ENCODE results near the gene HERPUD2. TPM values are rescaled to one million over a fixed set of nuclear protein-coding genes. Genes with fewer than 3 reads are reported as not detected.
A peak's percentile ranks its signal among the peaks of the same experiment; 100 is the strongest.
"Not testable (repeated sequence)": the region's sequence is repeated elsewhere in the genome, so short reads cannot be mapped to it uniquely, and the experiment has no call there.

HERPUD2 gene
- total and polyA plus RNA-seq, 2 experiments from 2014 or later = 15.2 to 22.7 TPM

DNA sequence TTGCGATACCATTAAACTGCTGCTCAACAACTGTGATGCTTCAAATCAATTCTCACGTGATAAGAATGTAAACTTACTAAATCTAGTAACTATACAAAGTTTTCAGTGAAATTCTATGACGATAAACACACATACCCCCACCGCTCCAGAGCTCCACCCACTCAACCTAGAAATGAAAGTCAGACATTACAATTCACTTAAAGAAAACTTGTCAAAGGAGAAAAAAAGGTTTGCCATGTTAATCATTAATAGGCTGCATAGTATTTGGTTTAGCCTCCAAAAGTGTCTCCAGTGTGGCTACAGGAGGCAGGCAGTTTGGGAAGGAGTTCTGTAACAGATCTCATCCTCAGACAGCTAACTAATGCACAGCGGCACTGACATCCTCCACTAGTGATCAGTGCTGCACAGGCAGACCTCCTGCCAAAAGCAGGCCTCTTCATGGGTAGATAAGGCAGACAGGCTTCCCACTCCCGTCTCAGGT lies 3.1 kb downstream of the HERPUD2 start:
- H2AFZ ChIP-seq = no peak overlapping the region
- H3K36me3 ChIP-seq (ENCODE audit: low read depth) = no peaks in the 10 kb centered on the region
- H3K9ac ChIP-seq = no peak overlapping the region
- H3K4me2 ChIP-seq (ENCODE audit: unreplicated experiment) = peak overlapping the region; percentile 98
- H3F3A ChIP-seq (ENCODE audit: insufficient read depth) = 0 out of 2 replicates have a peak, but pooled peaks cover 1% of the 10 kb centered on the region
- DNase-seq = peak; percentile 16
- H4K20me1 ChIP-seq (ENCODE audit: insufficient read depth) = peaks cover 3% of the 10 kb centered on the region
- in situ Hi-C loops (cut with MboI) = no loop called here
- 84 to 86% methylated on average over 6 of the region's 6 CpGs for WGBS, 2 experiments (ENCODE audit: low coverage in 1 of 2, low lambda C conversion rate in 2 of 2, missing lambda C conversion rate in 2 of 2)
- H3K27ac ChIP-seq = no peak overlapping the region
- no peaks in the 10 kb centered on the region for H3K9me3 ChIP-seq (ENCODE audit: low read depth)
- peaks cover 88% of the 10 kb centered on the region for H3K79me2 ChIP-seq (ENCODE audit: insufficient read depth)
- peaks cover 52% of the 10 kb centered on the region for H3K4me1 ChIP-seq (ENCODE audit: insufficient read depth)
- TF ChIP-seq EZH2 (IDR thresholded peaks at IDR 0.05; ENCODE audit: insufficient read depth, poor library complexity, severe bottlenecking) = no peak
- TF ChIP-seq EZH2phosphoT487 (IDR thresholded peaks at IDR 0.05; ENCODE audit: insufficient read depth, low read depth) = no peak
- no peaks in the 10 kb centered on the region for H3K9me2 ChIP-seq (ENCODE audit: insufficient read depth)
- H3K27me3 ChIP-seq (replicated peaks; ENCODE audit: insufficient read depth) = no peaks in the 10 kb centered on the region
- H3K4me3 ChIP-seq = 0 out of 2 replicates have a peak overlapping the region, but pooled peaks have one; percentile 96

DNA sequence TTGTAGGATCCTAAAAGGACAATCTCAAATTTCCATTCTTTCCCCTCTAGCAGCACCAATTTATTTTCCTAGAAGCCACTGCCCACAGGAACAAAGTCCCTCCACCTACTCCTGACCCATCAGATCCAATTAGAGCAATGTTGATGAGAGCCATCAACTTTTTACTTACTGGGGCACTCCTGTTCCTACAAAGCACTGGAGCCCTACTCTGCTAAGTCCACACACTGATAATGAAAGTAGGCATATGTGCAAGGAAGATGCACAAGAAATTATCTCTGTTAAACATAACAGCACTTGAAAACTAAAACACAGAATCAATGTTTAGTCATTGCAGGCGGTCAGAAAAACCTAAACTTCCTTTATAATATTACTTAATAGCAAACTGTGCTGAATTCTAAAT lies 3.6 kb downstream of the HERPUD2 start:
- Histone ChIP-seq H3F3A (ENCODE audit: insufficient read depth) (no peaks in the 10 kb centered on the region), H3K79me2 (ENCODE audit: insufficient read depth) (peaks cover 90% of the 10 kb centered on the region), H3K9me2 (ENCODE audit: insufficient read depth) (no peaks in the 10 kb centered on the region), H3K4me1 (ENCODE audit: insufficient read depth) (peaks cover 50% of the 10 kb centered on the region), H3K9ac (no peak overlapping the region), H3K27me3 (replicated peaks; ENCODE audit: insufficient read depth) (no peaks in the 10 kb centered on the region), H3K4me3 (no peak overlapping the region), H3K27ac (no peak overlapping the region), H4K20me1 (ENCODE audit: insufficient read depth) (peaks cover 3% of the 10 kb centered on the region), H3K4me2 (ENCODE audit: unreplicated experiment) (peak overlapping the region; percentile 9), H3K9me3 (ENCODE audit: low read depth) (no peaks in the 10 kb centered on the region), H2AFZ (no peak overlapping the region), H3K36me3 (ENCODE audit: low read depth) (no peaks in the 10 kb centered on the region)
- in situ Hi-C loops (cut with MboI) = no loop called here
- 98 to 100% methylated on average over 1 of the region's 1 CpG for WGBS, 2 experiments (ENCODE audit: low coverage in 1 of 2, low lambda C conversion rate in 2 of 2, missing lambda C conversion rate in 2 of 2)
- DNase-seq = no peak
- TF ChIP-seq EZH2phosphoT487 (IDR thresholded peaks at IDR 0.05; ENCODE audit: insufficient read depth, low read depth) (no peak), EZH2 (IDR thresholded peaks at IDR 0.05; ENCODE audit: insufficient read depth, poor library complexity, severe bottlenecking) (no peak)

DNA sequence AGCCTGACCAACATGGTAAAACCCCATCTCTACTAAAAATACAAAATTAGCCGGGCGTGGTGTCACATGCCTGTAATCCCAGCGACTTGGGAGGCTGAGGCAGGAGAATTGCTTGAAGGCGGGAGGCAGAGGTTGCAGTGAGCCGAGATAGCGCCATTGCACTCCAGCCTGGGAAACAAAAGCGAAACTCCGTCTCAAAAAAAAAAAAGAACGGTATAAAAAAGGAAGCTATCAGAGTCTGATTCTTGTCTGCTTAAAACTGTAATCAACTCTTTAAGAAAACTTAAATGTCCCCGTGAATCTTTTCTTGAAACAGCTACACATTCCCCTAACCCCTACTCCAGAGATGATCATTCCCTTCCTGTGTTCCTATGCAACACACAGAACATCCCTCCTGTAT lies 4.3 kb downstream of the HERPUD2 start:
- H3F3A ChIP-seq (ENCODE audit: insufficient read depth); H3K27ac ChIP-seq; H3K4me2 ChIP-seq (ENCODE audit: unreplicated experiment); DNase-seq; H3K9me2 ChIP-seq (ENCODE audit: insufficient read depth); H3K9ac ChIP-seq; in situ Hi-C loops (cut with MboI); H3K9me3 ChIP-seq (ENCODE audit: low read depth); H3K27me3 ChIP-seq (replicated peaks; ENCODE audit: insufficient read depth); H4K20me1 ChIP-seq (ENCODE audit: insufficient read depth); H2AFZ ChIP-seq; H3K4me3 ChIP-seq; H3K36me3 ChIP-seq (ENCODE audit: low read depth): not testable (repeated sequence)
- H3K79me2 ChIP-seq (ENCODE audit: insufficient read depth) = peaks cover 89% of the 10 kb centered on the region
- 96 to 100% methylated on average over 10 of the region's 10 CpGs for WGBS, 2 experiments (ENCODE audit: low coverage in 1 of 2, low lambda C conversion rate in 2 of 2, missing lambda C conversion rate in 2 of 2)
- peaks cover 45% of the 10 kb centered on the region for H3K4me1 ChIP-seq (ENCODE audit: insufficient read depth)

DNA sequence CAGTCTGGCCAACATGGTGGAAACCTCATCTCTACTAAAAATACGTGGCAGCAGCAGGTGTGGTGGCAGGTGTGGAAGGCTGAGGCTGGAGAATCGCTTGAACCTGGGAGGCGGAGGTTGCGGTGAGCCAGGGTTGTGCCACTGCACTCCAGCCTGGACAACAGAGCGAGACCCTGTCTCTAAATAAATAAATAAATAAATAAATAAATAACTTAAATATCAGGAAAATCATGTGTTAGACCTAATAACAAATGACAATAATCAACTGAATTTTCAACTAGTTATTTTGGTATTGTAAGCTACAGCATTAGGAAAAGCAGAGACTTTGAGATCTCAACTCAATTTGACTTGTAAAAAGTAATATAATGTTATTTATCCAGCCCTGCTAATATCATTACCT lies 9.2 kb downstream of the HERPUD2 start:
- peaks cover 23% of the 10 kb centered on the region for H3K4me1 ChIP-seq (ENCODE audit: insufficient read depth)
- H3K36me3 ChIP-seq (ENCODE audit: low read depth) = peaks cover 3% of the 10 kb centered on the region; the same call in 1 of the 2 replicates
- H3K9ac ChIP-seq = no peak overlapping the region
- H3K4me3 ChIP-seq = no peak overlapping the region
- 94 to 98% methylated on average over 5 of the region's 5 CpGs for whole genome bisulfite sequencing, 2 experiments (ENCODE audit: low coverage in 1 of 2, low lambda C conversion rate in 2 of 2, missing lambda C conversion rate in 2 of 2)
- peaks cover 14% of the 10 kb centered on the region for H4K20me1 ChIP-seq (ENCODE audit: insufficient read depth)
- DNase-seq = no peak
- H3F3A ChIP-seq (ENCODE audit: insufficient read depth) = 0 out of 2 replicates have a peak, but pooled peaks cover 4% of the 10 kb centered on the region
- H3K79me2 ChIP-seq (ENCODE audit: insufficient read depth) = peaks cover 95% of the 10 kb centered on the region
- in situ Hi-C loops (cut with MboI) = no loop called here
- H3K4me2 ChIP-seq (ENCODE audit: unreplicated experiment) = no peak overlapping the region
- no peaks in the 10 kb centered on the region for H3K9me2 ChIP-seq (ENCODE audit: insufficient read depth)
- H3K27me3 ChIP-seq (replicated peaks; ENCODE audit: insufficient read depth) = no peaks in the 10 kb centered on the region
- H3K27ac ChIP-seq = no peak overlapping the region
- TF ChIP-seq EZH2phosphoT487 (IDR thresholded peaks at IDR 0.05; ENCODE audit: insufficient read depth, low read depth) (no peak), EZH2 (IDR thresholded peaks at IDR 0.05; ENCODE audit: insufficient read depth, poor library complexity, severe bottlenecking) (no peak)
- H2AFZ ChIP-seq = no peak overlapping the region
- H3K9me3 ChIP-seq (ENCODE audit: low read depth) = no peaks in the 10 kb centered on the region
